HAP-1 (cell line): Measurements from ENCODE around the gene SAMD5.
A peak's percentile ranks its signal among the peaks of the same experiment; 100 is the strongest.

Experiments used
- DNase-seq, 2 experiments: peaks; one replicate each; pipeline ENCODE4 v3.0.0-alpha.2; 2016 to 2020; ENCODE audit warnings: low spot score in 2 of 2
- H3K27me3 ChIP-seq: fragments of 250-450 bp; sonication (Bioruptor Pico); 2 replicates; pipeline ENCODE4 v1.5.1; 2020; ENCODE audit warnings: low read depth, mild to moderate bottlenecking, moderate library complexity
- H3K36me3 ChIP-seq: fragments of 250-450 bp; sonication (Bioruptor Pico); replicated peaks from 2 replicates; pipeline ENCODE4 v1.5.1; 2020; ENCODE audit warnings: mild to moderate bottlenecking
- H3K4me1 ChIP-seq: fragments of 250-450 bp; sonication (Bioruptor Pico); 2 replicates; pipeline ENCODE4 v1.5.1; 2020; ENCODE audit warnings: mild to moderate bottlenecking
- H3K4me3 ChIP-seq: fragments of 250-450 bp; sonication (Bioruptor Pico); 2 replicates; pipeline ENCODE4 v1.5.1; 2020; ENCODE audit warnings: mild to moderate bottlenecking, moderate library complexity
- H3K9me3 ChIP-seq: fragments of 250-450 bp; sonication (Bioruptor Pico); 2 replicates; pipeline ENCODE4 v1.5.1; 2020; ENCODE audit warnings: mild to moderate bottlenecking, moderate library complexity
- in situ Hi-C: fragments of 300-500 bp; cut with MboI; formaldehyde crosslinking; loops from 3 replicates; pipeline ENCODE4 v1.14.3; 2020; ENCODE audit warnings: low sequenced_read_pairs, inconsistent platforms, mixed read lengths

Gene SAMD5

DNA sequence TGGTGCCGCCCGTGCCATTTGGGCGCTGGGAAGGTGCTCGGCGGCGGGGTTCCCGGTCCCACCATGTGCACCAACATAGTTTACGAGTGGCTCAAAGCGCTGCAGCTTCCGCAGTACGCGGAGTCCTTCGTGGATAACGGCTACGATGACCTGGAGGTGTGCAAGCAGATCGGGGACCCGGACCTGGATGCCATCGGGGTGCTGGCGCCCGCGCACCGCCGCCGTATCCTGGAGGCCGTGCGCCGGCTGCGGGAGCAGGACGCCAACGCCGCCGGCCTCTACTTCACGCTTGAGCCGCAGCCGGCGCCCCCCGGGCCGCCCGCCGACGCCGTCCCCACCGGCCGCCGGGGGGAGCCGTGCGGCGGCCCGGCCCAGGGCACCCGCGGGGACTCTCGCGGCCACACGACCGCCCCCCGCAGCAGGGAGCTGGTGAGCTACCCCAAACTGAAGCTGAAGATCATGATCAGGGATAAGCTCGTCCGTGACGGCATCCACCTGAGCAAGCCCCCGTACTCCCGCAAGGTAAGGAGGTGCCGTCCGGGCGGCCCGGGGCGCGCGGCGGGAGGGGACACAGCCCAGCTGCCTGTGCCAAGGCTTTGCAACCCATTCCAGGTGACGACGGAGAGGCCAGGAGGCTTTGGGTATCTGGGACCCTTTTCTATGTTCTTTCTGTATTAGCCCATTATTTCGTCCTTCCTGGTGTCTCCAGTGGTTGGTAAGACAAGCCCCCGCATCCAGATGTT lies 547 bp downstream of the SAMD5 start:
- H3K4me3 ChIP-seq = peak overlapping the region; percentile 37
- H3K36me3 ChIP-seq = no peaks in the 10 kb centered on the region
- no peak for DNase-seq
- H3K4me1 ChIP-seq = no peaks in the 10 kb centered on the region; the same call in 1 of the 2 replicates
- no peaks in the 10 kb centered on the region for H3K9me3 ChIP-seq
- H3K27me3 ChIP-seq = peaks cover 28% of the 10 kb centered on the region
- in situ Hi-C loops = loop anchor here (10.0 to 25.0 kb wide), 2 partner anchors 303 to 656 kb away; no protein-coding TSS in a partner anchor

DNA sequence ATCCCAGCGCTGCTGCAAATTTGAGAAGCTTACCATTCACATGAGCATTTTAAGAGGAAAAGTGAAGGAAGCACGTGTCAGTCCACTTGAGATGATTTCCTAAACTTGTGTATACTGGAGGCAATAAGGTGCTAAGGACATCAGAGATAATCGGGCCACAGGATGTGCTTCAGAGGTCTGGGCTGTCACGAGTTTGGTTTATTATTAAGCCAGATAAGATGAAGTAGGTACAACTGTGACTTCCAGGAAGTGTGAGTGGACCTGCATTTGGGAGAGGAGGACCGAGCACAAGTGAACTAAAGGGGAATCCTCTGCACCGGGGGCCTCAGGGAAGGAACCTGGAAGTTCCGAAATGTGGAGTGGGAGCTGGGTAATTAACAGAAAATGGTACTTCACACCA lies 1.4 kb downstream of the SAMD5 start:
- in situ Hi-C loops = loop anchor here (10.0 to 25.0 kb wide), 2 partner anchors 302 to 655 kb away; no protein-coding TSS in a partner anchor
- Histone ChIP-seq H3K4me1 (no peaks in the 10 kb centered on the region; the same call in 1 of the 2 replicates), H3K4me3 (peak overlapping the region; percentile 37)

DNA sequence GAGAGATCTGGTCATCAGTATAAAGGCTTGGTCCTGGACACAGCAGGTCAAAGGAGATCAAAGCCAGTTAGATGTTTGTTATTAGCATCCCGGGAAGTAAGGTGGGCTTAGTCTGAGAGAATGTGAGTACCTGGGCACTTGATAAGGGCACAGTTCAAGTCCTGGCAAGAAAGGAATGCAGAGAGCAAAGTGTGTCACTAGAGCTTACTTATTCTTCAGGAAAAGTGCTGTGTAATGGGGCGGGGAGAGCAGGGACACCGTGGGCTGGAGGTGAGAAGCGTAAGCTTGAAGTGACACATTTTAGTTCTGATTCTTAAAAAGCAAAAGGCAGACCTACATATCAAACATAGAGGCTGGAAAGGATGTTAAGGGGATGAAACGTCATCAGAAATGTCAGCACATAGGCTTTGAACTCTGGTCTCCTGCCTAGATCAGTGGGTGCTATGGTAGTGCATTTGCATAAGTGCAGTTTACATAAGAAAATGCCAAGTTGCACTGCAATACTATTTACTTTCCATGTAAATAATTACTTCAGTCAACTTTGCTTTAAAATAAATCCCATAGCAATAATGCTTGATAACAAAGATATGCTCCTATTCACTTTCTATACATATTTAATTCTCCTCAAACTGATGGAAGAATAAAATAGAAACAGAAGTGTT lies 2.6 kb downstream of the SAMD5 start:
- Histone ChIP-seq H3K27me3 (peaks cover 24% of the 10 kb centered on the region), H3K4me1 (no peaks in the 10 kb centered on the region; the same call in 1 of the 2 replicates), H3K4me3 (no peak overlapping the region), H3K9me3 (no peaks in the 10 kb centered on the region), H3K36me3 (no peaks in the 10 kb centered on the region)
- in situ Hi-C loops = loop anchor here (25.0 kb wide), 1 partner anchor 301 kb away; no protein-coding TSS in a partner anchor
- no peak for DNase-seq

More for the DNA sequence above, 1.4 kb downstream of the SAMD5 start:
- no peaks in the 10 kb centered on the region for H3K9me3 ChIP-seq
- peaks cover 27% of the 10 kb centered on the region for H3K27me3 ChIP-seq
- no peaks in the 10 kb centered on the region for H3K36me3 ChIP-seq
- no peak for DNase-seq

DNA sequence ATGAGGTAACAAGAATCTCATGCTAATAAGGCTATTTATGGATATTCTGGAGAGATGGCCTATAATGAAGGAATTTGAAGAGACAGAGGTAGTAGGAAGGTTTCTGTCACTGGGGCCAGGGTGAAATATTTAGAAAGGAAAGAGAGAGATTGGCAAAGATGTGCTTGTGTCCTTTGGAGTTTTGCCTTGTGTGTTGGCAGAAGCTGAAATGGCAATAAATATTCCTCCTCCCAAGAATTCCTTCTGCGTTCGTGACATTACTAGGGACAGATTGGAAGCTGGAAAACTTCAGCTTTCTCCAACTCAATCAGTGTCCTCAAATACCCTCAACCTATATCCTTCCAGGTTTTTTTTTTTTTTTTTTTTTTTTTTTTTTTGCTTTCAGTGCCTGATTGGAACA lies 6.3 kb downstream of the SAMD5 start:
- DNase-seq = no peak
- H3K36me3 ChIP-seq = no peaks in the 10 kb centered on the region
- in situ Hi-C loops = loop anchor here (25.0 kb wide), 1 partner anchor 297 kb away; no protein-coding TSS in a partner anchor
- no peak overlapping the region for H3K4me3 ChIP-seq
- no peaks in the 10 kb centered on the region for H3K4me1 ChIP-seq
- no peaks in the 10 kb centered on the region for H3K9me3 ChIP-seq
- peaks cover 3% of the 10 kb centered on the region for H3K27me3 ChIP-seq

DNA sequence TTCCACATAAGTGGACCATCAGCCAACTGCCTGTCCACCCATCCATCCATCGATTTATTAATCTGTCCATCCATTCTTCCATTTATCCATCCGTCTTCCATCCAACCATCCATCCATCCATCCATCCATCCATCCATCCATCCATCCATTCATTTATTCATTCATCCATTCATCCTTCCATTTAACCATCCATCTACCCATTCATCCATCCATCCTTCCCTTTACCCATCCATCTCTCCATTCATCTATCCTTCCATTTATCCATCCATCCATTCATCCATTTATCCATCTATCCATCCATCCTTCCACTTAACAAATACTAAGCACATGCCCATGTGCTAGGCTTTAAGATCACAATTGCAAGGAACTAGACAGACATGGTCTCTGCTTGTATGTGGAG lies 6.8 kb downstream of the SAMD5 start:
- no peak for DNase-seq
- Histone ChIP-seq H3K4me1 (no peaks in the 10 kb centered on the region), H3K9me3 (no peaks in the 10 kb centered on the region), H3K4me3 (no peak overlapping the region), H3K36me3 (no peaks in the 10 kb centered on the region), H3K27me3 (no peaks in the 10 kb centered on the region)
- in situ Hi-C loops = loop anchor here (25.0 kb wide), 1 partner anchor 297 kb away; no protein-coding TSS in a partner anchor

DNA sequence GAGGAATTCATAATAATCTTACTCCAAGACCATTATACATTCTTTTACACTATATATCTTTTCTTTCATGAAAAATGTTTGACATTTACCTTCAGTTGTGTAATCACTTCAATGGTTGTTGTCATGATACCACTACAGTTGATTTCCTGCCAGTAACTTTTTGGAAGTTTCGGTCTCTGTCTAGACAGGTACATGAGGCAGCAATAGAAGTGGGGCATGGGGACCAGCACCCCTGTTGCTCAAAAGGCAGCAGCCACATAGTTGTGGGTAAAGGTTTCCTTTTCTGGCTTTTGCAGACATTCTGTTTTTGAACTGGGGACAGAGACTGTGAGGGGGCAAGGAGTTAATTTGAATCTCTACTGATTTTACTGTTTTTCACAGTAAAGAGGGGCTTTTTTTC lies 14.1 kb downstream of the SAMD5 start:
- H3K4me3 ChIP-seq = no peak overlapping the region
- no peak for DNase-seq
- no peaks in the 10 kb centered on the region for H3K4me1 ChIP-seq
- no peaks in the 10 kb centered on the region for H3K9me3 ChIP-seq
- no peaks in the 10 kb centered on the region for H3K36me3 ChIP-seq
- peaks cover 13% of the 10 kb centered on the region for H3K27me3 ChIP-seq
- in situ Hi-C loops = loop anchor here (25.0 kb wide), 1 partner anchor 290 kb away; no protein-coding TSS in a partner anchor

DNA sequence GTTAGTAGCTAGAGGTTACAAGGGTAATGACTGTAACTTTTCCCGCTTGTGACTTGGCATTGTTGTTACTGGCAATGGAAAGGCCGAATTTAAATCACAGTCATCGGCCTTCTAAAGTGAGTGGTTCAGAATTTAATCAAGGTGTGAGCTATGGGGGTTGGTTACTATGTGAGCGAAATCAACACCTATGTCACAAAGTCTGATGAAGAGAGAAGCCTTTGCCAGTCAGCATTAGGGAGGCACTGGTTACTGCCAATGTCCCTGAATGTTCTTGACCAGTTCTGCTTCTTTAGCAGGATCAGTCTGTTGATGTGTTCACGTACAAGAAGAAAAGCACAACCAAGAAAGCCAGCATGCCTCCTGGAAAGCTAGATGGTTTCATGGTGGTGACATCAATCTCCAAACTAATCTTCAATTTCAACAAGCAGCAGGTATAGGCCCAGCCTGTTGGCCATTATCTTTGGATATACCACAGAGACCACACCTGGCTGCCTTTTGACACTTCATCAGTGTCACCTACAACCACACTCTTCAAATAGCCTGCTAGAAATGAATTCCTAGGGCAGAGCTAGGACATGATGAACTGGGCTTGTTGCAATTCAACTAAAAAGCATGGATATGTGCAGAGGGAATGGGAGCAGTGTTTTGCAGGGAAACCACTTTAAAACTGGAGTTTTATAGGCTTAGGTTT lies 17.2 kb downstream of the SAMD5 start:
- in situ Hi-C loops = no loop called here
- Histone ChIP-seq H3K36me3 (no peaks in the 10 kb centered on the region), H3K4me3 (no peak overlapping the region), H3K4me1 (no peaks in the 10 kb centered on the region), H3K27me3 (peaks cover 23% of the 10 kb centered on the region), H3K9me3 (no peaks in the 10 kb centered on the region; the same call in 1 of the 2 replicates)
- no peak for DNase-seq

DNA sequence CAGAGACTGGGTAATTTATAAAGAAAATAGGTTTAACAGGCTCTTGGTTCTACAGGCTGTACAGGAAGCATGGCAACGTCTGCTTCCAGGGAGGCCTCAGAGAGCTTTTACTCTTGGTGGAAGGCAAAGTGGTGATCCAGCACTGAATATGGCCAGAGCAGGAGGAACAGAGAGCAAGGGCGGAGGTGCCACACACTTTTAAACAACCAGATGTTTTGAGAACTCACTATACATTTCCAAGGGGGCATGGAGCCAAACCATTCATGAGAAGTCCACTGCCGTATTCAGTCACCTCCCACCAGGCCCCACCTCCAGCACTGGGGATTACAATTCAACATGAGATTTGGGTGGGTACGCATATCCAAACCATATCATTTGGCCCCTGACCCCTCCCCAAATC lies 18.7 kb downstream of the SAMD5 start:
- Histone ChIP-seq H3K4me3 (no peak overlapping the region), H3K9me3 (no peaks in the 10 kb centered on the region; the same call in 1 of the 2 replicates), H3K36me3 (no peaks in the 10 kb centered on the region), H3K27me3 (peaks cover 23% of the 10 kb centered on the region), H3K4me1 (no peaks in the 10 kb centered on the region)
- DNase-seq = no peak
- in situ Hi-C loops = no loop called here

DNA sequence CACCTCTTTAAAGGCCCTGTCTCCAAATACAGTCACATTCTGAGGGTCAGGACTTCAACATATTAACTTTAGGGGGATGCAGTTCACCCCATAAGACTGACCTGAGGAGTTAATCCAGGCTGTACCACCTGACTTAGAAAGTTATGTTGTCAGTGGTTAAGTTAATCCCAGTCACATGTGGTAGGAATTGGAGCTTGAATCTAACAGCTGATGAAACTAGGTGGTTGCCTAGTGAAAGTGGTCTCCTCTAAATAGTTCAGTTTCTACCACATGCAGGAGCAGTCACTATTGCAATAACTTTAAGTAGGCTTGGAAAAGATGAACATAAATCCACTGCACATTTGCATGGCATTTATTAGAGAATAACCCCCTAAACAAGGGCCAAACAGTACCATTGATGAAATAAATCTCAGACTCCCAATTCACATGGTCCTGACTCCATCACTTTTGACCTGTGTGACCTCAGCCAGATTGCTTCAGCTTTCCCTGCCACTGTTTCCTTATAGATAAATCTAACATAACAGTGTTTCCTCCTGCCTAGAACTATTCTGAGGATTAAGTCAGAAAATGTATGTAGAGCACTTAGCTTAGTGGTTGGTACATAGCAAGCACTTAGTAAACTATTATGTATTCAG lies 20.1 kb downstream of the SAMD5 start:
- Histone ChIP-seq H3K36me3 (no peaks in the 10 kb centered on the region), H3K9me3 (no peaks in the 10 kb centered on the region; the same call in 1 of the 2 replicates), H3K4me1 (no peaks in the 10 kb centered on the region), H3K27me3 (peaks cover 16% of the 10 kb centered on the region), H3K4me3 (no peak overlapping the region)
- in situ Hi-C loops = no loop called here
- DNase-seq = no peak

DNA sequence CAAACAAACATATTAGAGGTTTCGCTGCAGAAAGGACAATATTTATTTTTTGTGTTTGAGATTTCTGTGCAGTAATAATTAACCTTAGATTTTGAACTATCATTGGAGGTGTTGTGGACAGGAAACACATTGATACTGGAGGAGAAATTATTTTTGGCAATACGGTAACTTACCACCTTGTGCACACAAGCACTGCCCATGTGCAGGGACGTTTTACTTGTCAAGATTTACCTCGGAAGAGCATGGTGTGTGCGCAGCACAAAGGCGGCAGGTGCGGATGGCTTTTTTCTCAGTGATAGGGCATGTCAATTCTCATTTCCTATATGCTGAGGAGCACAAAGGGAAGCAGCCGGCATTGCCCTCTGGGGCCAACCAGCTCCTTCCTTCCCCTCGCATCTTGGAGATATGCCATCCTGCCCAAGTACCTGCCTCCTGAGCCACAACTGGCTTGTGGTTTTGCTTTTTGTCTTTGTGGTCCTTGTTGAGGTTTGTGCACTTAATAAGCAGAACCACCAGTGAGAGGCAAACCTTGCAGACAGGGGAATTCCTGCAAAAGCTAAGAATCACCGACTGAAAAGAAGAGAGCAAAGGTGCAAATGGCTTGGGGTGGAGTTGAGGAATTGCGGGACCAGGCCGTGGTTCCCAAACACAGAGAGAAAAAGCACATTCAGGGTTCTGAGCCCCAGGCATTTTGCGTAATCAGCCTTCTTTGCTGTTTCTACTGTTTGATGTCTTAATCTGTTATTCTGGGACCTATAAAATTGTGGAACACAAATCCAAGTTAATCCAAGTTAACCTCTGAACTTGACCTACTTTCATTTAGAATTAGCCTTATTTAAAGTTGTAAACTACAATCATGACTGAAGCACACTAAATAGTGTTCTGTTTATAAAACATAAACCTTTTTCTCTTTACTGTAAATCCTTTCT lies 21.9 kb downstream of the SAMD5 start:
- Histone ChIP-seq H3K4me3 (no peak overlapping the region), H3K36me3 (no peaks in the 10 kb centered on the region), H3K4me1 (no peaks in the 10 kb centered on the region), H3K27me3 (peaks cover 14% of the 10 kb centered on the region), H3K9me3 (no peaks in the 10 kb centered on the region; the same call in 1 of the 2 replicates)
- in situ Hi-C loops = no loop called here
- DNase-seq = peak; percentile 15 to 38

DNA sequence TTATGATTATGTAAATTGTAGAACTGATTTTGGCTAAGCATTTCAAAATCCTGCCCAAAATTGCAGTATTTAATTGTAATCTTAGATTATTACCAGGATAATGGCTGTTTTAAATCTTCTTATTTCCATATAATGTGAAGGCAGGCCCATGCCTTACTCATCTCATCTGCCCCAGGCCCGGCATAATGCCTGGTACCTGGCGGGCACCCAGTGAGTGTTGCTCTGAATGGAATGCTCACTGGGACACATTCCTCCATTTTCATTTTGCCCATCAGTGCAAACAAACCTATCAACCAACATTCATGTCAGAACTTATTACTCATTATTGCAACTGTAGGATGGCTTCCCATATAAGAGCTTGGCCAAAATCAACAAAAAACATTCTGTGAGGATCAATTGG lies 22.8 kb downstream of the SAMD5 start:
- no peaks in the 10 kb centered on the region for H3K36me3 ChIP-seq
- H3K27me3 ChIP-seq = peaks cover 10% of the 10 kb centered on the region
- no peak for DNase-seq
- no peak overlapping the region for H3K4me3 ChIP-seq
- in situ Hi-C loops = no loop called here
- no peaks in the 10 kb centered on the region; the same call in 1 of the 2 replicates for H3K9me3 ChIP-seq
- no peaks in the 10 kb centered on the region for H3K4me1 ChIP-seq

DNA sequence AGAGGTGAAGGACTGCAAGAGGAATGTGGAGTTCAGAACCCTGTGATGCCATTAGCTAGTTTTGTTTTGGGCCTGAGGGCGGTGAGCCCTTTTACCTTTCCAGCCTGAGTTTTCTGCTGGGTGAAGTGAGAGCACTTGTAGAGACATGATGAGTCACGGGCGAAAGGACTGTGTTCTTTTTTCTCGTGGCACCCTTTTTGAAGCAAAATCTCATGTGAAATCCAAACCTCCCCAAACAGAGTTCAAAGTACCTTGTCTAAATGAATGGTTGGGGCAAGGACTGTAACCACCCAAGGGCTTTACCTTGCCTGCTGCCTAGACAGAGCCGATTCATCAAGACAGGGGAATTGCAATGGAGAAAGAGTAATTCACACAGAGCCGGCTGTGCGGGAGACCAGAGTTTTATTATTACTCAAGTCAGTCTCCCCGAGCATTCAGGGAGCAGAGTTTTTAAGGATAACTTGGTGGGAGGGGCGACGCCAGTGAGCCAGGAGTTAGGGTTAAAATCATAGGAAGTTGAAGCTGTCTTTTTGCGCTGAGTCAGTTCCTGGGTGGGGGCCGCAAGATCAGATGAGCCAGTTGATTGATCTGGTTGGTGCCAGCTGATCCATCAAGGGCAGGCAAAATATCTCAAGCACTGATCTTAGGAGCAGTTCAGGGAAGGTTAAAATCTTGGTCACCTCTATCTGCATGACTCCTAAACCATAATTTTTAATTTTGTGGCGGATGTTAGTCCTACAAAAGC lies 25.8 kb downstream of the SAMD5 start:
- in situ Hi-C loops = no loop called here
- Histone ChIP-seq H3K9me3 (no peaks in the 10 kb centered on the region), H3K4me1 (no peaks in the 10 kb centered on the region), H3K36me3 (no peaks in the 10 kb centered on the region), H3K4me3 (no peak overlapping the region), H3K27me3 (peaks cover 8% of the 10 kb centered on the region)
- DNase-seq = no peak
